Stimulated activated CD4-positive, alpha-beta T cell treated with anti-CD3 and anti-CD28 coated beads, TNF-alpha, amount 100 ng/mL, for 1 hour (primary cell): ENCODE results near the gene C1orf141.
"Not testable (repeated sequence)": the region's sequence is repeated elsewhere in the genome, so short reads cannot be mapped to it uniquely, and the experiment has no call there.

ENCODE experiments used
- DNase-seq, 3 donors: peaks; one replicate each; pipeline ENCODE4 v3.0.0-alpha.2; 2020; ENCODE audit warnings: low read depth in 3 of 3, low spot score in 1 of 3

Gene C1orf141

DNA sequence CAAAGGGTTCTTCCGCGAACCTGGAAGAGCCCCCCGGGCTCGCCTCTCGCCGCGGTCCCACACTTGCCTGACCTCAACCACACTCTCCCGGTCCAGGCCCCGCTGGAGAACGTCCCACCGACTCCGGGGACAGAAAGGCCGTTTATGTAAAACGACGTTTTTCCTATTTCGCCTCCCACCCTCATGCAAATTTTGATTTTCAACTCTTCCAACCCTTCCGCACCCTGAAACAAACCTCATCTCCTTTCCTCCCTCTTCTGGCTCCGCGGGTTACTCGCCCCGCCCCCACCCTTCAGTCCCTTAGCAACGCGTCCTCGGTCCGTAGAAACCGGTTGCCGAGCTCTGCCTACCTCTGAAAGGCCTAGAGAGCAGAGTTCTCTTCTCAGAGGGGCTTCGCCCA, at the start of gene C1orf141:
Gene C1orf141 (minus strand): TSS at position 276 of the 400 bp plus-strand sequence. CDS start 7,730 bp downstream, outside the sequence.
- DNase-seq, result no peak

GRCh38 chr1:67175530-67176087, 40.8 kb upstream of the C1orf141 start:
- DNase-seq, result no peak

- DNase-seq, result no peak
Measured at GRCh38 chr1:67174716-67175284, 40.0 kb upstream of the C1orf141 start.

GRCh38 chr1:67173988-67174387, 39.2 kb upstream of the C1orf141 start:
- DNase-seq, result no peak

DNA sequence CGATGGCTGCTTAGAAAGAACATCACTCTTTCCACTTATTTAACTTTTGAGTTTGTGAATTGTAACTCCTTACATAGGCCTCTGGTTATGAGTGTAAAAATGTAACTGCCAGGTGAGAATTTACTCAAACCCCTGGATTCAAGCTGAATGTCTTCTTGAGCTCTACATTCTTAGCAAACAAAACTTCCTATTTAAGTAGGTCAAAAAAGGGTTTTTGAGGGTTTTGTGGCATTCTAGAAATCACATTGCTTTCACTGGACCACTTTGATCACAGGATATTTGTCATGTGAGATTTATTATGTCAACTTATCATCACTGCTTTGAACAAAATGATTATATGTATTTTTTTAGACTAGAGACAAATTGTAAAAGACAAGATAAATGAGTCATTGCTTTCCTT, 37.2 kb upstream of the C1orf141 start:
- no peak for DNase-seq

DNA sequence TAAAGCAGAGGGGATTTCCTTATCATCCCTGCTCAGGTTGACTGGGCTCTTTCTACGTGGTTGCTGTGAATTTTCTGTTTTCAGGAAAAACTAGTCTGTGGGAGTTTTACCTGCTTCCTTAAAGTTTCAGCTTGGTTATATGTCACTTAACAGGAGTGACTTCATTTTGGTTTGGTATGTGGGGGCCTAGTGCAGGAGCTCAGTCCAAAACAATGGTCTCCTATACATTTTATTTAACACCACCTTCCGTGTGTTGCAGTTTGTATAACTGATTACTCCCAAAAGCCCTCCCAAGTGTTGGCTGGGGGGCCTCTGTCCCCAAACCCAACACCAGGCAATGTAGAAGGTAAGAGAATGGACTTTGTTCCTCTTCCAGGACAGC, 36.8 kb upstream of the C1orf141 start:
- no peak for DNase-seq

- no peak for DNase-seq
Measured at GRCh38 chr1:67170751-67171573, 36.2 kb upstream of the C1orf141 start.

GRCh38 chr1:67169932-67170331, 35.2 kb upstream of the C1orf141 start:
- DNase-seq, result no peak

DNA sequence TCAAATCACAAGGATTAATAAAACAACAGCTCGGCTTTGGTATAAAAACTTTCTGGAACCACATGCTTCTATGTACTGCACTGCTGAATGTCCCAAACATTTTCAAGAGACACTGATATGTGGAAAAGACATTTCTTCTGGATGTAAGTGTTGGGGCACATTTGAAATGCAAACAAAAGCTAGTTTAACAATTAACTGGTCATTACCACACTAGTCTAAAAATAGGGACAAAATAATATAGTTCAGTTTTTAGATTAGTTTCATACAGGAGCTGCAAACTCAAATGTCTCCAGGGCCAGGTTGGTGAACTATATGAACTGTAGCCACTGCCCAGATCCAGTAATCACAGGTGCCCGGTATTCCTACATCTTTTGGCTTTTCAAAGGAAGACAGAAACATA, 34.7 kb upstream of the C1orf141 start:
- DNase-seq, result no peak

DNA sequence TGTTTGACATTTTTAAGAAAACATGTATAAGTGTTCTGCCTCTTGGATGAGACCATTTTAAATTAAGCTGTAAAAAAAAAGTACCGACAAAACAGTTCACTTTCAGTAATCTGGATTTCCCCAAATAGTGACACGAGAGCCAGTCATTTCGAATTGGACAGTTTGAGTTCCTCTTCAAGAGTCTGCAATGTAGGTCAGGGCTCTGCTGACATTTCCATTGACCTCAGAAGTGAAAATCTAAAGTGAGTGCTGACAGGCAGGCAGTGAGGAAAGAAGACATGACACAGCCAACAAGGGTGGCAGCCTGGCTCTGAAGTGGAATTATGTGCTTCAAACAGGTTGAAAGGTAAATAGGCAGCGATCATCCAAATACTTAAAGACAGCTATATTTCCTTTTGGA, 31.4 kb upstream of the C1orf141 start, which contains the start of gene IL23R:
Gene IL23R (plus strand): TSS at position 259 of the 400 bp plus-strand sequence. CDS start 1,667 bp downstream, outside the sequence.
- no peak for DNase-seq

DNA sequence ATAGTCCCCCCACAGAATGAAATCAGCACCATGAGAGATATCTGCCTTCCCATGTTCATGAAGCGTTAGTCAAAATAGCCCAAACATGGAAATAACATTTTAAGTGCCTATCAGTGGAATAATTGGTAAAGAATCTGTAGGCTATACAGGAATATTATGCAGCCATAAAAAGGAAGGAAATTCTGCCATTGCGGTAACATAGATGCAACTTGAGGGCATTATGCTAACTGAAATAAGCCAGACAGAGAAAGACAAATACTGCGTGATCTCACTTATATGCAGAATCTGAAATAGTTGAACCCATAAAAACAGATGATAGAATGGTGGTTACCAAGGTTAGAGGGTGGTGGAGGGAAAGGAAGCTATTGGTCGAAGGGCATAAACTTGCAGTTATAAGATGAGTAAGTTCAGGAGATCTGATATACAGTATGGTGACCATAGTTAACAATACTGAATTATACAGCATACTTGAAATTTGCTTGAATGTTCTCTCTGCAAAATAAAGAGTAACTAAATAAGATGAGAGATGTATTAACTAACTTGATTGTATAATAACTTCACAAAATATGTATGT, 30.8 kb upstream of the C1orf141 start:
- no peak for DNase-seq

DNA sequence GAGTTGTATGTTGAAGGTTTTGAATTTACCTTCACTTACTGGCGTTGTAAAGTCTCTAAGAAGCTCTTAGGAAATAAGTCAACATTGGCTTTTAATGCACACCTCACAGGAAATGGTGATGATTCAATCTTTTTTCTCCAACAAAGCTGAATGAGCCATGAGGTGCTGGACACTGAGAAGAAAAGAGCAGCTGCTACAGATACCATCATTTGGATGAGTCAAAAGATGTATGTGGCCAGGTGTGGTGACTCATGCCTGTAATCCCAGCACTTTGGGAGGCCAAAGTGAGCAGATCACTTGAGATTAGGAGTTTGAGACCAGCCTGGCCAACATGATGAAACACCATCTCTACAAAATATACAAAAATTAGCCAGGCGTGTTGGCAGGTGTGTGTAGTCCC, 28.2 kb upstream of the C1orf141 start:
- DNase-seq, result no peak

GRCh38 chr1:67159233-67159632, 24.5 kb upstream of the C1orf141 start:
- DNase-seq, result no peak

DNA sequence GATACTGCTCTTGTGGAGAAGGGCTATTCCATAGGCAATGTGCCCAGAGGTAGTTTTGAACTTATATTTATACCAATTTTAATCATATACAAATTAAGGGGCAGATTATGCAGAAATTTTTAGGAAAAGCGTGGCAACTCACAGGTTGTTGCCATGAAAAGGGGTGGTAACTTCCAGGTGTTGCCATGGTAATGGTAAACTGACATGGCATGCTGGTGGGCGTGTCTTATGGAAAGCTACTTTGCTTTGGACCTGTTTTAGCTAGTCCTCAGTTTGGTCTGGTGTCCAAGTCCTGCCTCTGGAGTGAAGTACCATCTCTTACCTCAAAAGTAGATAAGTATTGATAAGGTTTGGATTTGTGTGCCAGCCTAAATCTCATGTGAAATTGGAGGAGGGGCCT, 23.6 kb upstream of the C1orf141 start:
- DNase-seq, result no peak

DNA sequence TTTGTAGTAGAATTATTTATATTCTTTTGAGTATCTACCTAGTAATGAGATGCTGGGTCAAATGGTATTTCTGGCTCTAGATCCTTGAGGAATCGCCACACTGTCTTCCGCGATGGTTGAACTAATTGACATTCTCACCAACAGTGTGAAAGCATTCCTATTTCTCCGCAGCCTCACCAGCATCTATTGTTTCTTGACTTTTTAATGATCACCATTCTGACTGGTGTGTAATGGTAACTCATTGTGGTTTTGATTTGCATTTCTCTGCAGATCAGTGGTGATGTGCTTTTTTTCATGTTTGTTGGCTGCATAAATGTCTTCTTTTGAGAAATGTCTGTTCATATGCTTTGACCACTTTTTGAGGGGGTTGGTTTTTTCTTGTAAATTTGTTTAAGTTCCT, 16.2 kb upstream of the C1orf141 start:
- no peak for DNase-seq

DNA sequence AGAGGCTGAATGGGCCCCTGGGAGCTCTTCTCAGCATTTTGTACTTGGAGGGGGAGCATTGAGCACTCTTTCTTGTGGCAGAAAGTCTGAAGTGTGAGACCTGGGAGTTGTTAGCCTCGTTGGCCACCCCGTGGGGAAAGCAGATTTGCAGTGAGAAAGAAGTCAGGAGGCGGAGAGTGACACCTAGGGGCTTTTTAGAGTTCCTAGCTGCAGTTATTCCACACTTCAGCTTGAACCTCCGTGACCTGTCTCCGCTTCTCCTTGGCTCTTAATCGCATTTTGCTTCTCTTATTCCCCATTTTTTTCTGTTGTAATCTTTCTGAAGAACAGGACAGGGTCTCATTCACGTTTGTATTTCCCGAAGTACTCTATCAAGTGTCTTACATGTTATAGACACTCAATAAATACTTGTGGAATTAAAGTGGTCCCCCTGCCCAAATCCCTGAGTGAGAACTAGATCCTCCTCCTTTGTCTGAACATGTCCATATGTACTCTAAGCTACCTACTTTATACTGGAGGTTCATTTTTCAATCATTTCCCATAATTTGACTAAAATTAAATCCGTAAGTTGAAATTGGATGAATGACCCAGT, 14.5 kb upstream of the C1orf141 start:
- DNase-seq, result peak; percentile 7 to 37 (median 27)

DNA sequence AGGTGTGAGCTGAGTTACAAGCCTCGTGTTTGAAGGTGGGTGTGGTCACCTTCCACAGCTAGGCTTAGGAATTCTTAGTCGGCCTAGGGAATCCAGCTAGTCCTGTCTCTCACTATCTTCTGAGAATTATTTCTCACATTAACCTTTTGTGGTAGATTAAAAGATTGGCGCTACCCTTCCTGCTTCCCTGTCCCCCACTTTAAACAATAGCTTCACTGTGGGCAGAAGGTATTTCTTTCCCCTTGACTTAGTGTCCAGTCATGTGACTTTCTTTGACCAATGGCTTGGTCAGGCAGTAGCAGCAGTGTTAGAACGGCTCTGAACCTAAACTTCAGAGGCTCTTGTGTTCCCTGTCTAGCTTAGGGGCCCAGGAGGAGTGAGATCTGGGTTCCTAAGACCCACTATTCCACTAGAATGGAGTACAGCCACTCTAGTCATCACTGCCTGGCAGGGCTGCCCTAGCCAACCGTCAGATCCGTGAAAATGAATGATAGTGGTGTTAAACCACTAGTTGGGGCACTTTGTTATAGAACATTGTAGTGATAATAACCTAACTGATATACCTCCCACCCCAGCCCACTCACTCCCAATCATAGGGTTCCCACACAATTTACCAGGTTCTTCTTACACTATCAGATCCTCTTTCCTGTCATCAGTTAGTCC, 13.9 kb upstream of the C1orf141 start:
- no peak for DNase-seq

DNA sequence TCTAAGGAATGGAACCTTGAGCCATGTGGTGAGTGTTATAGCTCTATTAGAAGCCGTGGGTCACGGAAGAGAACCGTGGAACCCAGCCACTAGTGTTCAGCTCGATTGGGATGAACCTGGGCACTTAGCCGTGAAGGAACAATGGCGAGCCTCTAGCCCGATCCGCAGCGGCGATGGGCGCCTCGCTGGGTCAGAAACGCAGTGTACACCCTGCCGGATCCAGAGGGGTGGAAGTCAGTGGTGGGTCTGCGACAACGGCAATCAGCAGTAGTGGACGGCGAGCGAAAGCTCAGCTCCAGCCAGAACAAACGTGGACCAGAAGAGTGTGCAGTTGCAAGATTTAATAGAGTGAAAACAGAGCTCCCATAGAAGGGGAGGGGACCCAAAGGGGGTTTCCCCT, 13.2 kb upstream of the C1orf141 start:
- DNase-seq, result not testable (repeated sequence)

GRCh38 chr1:67146539-67146938, 11.8 kb upstream of the C1orf141 start:
- DNase-seq, result no peak

DNA sequence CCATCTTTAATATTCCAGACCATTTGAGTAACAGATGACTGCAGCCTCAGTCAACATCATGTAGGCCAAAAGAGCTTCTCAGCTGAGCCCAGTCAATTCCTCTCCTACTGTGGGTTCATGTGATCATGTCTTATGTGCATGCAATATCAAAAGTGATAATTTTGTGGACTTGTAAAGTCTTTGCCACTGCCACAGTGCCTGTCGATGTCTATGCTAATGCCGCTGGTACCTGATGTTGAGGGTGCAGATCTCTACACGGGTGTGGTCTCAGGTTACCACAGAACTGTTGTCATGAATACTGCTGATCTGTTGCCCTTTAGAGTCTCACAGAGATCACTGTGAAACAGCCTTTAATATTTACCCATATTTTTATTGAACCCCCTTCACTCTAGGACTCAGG, 11.3 kb upstream of the C1orf141 start:
- no peak for DNase-seq

DNA sequence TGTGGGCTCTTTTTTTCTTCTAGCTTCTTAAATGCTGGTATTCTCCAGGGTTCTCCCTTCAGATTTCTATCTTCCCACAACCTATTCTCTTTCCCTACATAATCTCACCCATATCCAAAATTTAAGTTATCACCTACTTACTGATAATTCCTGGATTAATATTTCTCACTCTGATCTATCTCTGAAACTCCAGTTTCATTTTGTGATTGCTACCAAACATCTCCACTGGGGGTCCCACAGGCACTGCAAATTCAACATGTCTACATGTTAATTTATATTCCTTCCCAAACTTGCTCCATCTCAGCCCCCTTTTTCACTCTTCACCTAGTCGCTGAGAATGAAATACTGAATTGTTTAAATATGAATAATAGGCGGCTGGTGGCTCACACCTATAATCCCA, 9.9 kb upstream of the C1orf141 start:
- DNase-seq, result no peak
